ENCODE results near the gene ATP4B.

The ATP4B gene

DNA sequence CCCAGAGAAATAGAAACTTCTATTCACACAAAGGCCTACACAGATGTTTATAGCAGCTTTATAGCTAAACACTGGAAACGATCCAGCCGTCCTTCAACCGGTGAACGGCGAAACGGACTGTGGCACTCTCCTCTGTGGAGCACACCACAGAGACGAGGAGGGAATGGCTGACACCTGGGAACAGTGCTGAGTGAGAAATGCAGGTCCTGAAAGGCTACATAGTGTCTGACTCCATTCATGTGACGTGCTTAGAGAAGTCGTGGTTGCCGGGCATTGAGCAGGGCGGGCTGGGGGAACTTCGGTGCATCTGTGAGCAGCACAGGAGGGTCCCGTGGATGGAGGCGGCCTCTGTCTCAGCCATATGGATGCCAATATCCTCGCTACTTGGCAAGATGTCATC lies 5.9 kb upstream of the ATP4B start:
- H3K4me3 ChIP-seq (ENCODE audit: low read length): no peak overlapping the region
- no peak for DNase-seq (ENCODE audit: low read depth)
- TF ChIP-seq, protein P1, sequence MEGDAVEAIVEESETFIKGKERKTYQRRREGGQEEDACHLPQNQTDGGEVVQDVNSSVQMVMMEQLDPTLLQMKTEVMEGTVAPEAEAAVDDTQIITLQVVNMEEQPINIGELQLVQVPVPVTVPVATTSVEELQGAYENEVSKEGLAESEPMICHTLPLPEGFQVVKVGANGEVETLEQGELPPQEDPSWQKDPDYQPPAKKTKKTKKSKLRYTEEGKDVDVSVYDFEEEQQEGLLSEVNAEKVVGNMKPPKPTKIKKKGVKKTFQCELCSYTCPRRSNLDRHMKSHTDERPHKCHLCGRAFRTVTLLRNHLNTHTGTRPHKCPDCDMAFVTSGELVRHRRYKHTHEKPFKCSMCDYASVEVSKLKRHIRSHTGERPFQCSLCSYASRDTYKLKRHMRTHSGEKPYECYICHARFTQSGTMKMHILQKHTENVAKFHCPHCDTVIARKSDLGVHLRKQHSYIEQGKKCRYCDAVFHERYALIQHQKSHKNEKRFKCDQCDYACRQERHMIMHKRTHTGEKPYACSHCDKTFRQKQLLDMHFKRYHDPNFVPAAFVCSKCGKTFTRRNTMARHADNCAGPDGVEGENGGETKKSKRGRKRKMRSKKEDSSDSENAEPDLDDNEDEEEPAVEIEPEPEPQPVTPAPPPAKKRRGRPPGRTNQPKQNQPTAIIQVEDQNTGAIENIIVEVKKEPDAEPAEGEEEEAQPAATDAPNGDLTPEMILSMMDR (conservative IDR thresholded peaks at IDR 0.05; ENCODE audit: low read depth, low read length): no peak

DNA sequence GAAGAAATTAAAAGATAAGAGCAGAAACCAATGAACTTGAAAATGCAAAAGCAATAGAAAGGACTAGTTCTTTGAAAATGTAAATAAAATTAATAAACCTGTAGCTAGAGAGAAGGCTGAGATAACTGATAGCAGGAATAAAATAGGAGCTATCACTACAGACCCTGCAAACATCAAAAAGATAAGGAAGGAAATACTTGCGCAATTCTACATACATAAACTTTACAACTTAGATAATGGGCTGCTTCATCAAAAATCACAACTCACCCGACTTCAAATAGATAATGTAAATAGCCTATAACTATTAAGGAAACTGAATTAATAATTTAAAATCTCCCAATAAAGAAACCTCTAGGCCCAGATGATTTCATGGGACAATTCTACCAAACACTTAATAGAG lies 3.5 kb upstream of the ATP4B start:
- no peak overlapping the region for H3K4me3 ChIP-seq (ENCODE audit: low read length)
- no peak for DNase-seq (ENCODE audit: low read depth)
- TF ChIP-seq, protein P1 (conservative IDR thresholded peaks at IDR 0.05; ENCODE audit: low read depth, low read length): no peak

DNA sequence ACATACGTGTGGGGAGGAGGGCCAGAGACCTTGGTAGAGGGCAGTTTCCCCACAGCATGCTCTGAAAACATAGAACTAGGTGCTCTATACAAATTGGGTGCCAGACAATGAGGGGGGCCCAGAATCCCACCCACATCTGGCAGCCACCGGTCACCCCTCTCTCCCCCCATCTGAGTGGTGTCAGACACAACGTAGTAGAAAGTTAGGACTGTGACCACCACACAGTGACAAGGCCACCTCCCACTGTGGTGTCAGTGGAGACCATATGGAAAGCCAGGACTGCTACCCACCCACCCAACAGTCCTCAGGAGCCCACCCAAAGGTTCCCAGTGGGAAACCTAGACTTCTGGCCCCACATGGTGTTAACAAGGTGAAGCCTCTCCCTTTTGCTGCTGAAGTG lies 2.1 kb upstream of the ATP4B start:
- no peak overlapping the region for H3K4me3 ChIP-seq (ENCODE audit: low read length)
- TF ChIP-seq, protein P1 (conservative IDR thresholded peaks at IDR 0.05; ENCODE audit: low read depth, low read length): no peak
- DNase-seq (ENCODE audit: low read depth): no peak

DNA sequence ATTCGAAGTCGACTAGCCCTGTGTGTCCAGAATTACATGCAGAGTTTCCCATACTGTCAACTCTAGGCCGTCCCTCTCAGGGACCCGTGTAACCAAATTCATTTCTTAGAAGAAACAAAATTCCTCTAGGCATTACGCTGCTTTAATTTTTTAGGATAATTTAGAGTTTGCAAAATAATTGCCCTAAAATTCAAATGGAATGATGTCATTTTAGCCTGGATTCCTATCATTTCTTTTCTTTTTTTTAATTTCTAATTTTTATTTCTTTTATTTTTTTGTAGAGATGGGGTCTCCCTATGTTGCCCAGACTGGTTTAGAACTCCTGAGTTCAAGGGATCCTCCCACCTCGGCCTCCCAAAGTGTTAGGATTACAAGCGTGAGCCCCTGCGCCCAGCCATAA lies 1.3 kb upstream of the ATP4B start:
- DNase-seq (ENCODE audit: low read depth): no peak
- TF ChIP-seq, protein P1 (conservative IDR thresholded peaks at IDR 0.05; ENCODE audit: low read depth, low read length): no peak
- H3K4me3 ChIP-seq (ENCODE audit: low read length): no peak overlapping the region

DNA sequence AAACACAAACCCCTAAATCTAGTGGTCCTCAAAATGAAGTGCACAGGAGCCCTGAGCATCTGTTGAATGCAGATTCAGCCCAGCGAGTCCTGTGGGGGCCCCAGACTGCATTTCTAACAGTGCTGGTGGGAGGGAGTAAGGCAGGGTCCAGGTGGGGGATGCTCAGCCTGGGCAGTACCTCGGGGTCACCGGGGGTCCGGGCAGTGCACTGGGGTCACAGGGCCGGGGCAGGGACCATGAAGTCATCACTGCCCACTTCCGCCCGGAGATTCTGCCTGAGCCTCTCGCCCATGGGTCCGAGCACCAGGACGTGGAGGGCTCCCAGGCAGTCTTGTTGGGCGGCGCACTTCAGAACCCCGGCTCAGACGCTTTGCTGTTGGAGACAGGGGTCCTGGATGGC lies 838 bp upstream of the ATP4B start:
- TF ChIP-seq, protein P1 (conservative IDR thresholded peaks at IDR 0.05; ENCODE audit: low read depth, low read length): no peak
- DNase-seq (ENCODE audit: low read depth): no peak
- no peak overlapping the region for H3K4me3 ChIP-seq (ENCODE audit: low read length)

DNA sequence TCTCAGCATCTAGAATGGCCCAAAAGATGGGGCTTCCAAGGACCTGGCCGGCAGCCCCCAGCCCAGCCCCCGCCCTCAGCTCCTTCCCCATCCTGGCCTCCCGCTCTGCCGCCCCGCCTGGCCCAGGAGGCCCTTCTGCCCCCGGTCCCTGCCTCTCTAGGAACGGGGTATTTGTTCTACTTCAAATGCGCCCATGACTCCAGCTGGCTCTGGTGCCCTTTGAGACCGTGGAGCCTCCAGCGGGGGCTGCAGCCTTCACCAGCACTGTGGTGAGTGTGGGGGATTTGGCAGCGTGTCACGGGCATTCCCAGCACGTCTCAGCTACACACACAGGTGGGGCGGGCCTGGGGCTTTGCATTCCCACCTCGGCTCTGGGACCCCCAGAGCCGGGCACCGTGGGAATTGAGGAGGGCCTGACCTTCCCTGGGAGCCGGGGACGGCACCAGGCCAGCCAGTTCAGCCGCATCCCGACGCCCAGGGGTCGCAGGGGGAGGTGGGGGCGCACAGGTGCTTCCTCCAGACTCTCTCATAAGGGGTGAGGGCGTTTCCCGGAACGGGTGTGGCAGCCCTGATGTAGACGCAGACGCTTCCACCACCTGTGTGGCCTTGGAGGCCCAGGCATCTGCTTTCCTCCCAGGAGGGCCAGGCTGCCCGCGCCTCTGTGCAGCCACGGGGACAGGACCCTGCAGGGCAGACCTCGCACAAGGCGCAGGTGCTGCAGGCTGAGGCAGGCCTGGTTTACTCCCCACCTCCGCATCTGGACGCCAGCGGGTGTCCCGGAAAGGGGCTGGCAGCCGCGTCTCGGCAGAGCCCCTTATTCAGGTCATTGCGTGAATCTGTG lies 947 bp downstream of the ATP4B start:
- TF ChIP-seq, protein P1 (conservative IDR thresholded peaks at IDR 0.05; ENCODE audit: low read depth, low read length): no peak
- no peak overlapping the region for H3K4me3 ChIP-seq (ENCODE audit: low read length)
- DNase-seq (ENCODE audit: low read depth): no peak

DNA sequence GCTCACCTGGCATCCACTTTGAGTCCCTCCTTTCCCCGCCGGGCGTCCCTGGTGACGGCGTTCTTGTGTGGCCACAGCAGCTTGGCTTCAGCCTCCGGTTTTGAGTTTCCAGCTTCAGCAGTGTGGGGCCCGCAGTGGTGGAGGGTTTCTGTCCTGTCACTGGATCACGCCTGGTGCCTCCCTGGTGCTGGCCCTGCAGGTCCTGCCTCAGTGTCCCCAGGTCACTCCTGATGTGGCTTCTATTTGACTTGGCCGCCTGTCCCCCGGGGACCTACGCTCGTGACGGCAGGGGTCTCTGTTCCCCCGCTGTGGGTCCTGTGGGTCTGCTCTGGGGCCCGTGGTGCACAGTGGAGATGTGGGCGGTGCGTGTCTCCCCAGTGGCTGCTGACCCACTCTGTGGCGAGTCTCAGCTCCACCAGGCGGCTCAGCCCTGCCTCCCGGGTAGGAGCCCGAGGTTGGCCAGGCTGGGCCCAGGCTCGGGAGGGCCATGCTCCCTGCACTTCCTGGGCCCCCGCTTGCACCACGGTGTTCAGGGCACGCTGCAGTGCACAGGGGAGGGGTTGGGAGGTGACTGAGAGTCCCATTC lies 1.9 kb downstream of the ATP4B start:
- TF ChIP-seq, protein P1 (conservative IDR thresholded peaks at IDR 0.05; ENCODE audit: low read depth, low read length): no peak
- DNase-seq (ENCODE audit: low read depth): no peak
- H3K4me3 ChIP-seq (ENCODE audit: low read length): no peak overlapping the region
